Measurements from ENCODE around the gene LIN7C. TPM values are rescaled to one million over a fixed set of nuclear protein-coding genes. Genes with fewer than 3 reads are reported as not detected.

The LIN7C gene
- total and polyA plus RNA-seq, 9 of the 15 experiments (the other 6 are each of a cell fraction or from before 2014, with no cell fraction given): 10.8 to 52.7 (median 21.5) TPM

DNA sequence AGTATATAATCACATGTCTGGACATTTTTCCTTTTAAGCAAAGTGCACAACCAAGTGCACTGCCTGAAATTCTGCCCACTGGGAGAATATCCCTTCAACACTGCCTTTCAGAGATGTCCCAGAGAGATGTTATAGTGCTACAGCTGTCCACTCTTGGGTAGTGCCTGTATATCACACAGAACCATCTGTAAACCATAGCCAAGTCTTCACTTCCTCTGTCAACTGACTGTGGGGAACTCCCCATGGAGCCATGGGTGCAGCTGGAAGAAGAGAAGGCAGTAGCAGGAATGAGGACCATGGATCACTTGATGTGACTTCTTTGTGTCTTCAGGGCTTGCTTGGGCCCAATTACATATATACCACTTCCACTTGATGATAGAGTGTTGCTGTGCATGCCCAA, 44.6 kb upstream of the LIN7C start (continued):
- TF ChIP-seq, protein P1, sequence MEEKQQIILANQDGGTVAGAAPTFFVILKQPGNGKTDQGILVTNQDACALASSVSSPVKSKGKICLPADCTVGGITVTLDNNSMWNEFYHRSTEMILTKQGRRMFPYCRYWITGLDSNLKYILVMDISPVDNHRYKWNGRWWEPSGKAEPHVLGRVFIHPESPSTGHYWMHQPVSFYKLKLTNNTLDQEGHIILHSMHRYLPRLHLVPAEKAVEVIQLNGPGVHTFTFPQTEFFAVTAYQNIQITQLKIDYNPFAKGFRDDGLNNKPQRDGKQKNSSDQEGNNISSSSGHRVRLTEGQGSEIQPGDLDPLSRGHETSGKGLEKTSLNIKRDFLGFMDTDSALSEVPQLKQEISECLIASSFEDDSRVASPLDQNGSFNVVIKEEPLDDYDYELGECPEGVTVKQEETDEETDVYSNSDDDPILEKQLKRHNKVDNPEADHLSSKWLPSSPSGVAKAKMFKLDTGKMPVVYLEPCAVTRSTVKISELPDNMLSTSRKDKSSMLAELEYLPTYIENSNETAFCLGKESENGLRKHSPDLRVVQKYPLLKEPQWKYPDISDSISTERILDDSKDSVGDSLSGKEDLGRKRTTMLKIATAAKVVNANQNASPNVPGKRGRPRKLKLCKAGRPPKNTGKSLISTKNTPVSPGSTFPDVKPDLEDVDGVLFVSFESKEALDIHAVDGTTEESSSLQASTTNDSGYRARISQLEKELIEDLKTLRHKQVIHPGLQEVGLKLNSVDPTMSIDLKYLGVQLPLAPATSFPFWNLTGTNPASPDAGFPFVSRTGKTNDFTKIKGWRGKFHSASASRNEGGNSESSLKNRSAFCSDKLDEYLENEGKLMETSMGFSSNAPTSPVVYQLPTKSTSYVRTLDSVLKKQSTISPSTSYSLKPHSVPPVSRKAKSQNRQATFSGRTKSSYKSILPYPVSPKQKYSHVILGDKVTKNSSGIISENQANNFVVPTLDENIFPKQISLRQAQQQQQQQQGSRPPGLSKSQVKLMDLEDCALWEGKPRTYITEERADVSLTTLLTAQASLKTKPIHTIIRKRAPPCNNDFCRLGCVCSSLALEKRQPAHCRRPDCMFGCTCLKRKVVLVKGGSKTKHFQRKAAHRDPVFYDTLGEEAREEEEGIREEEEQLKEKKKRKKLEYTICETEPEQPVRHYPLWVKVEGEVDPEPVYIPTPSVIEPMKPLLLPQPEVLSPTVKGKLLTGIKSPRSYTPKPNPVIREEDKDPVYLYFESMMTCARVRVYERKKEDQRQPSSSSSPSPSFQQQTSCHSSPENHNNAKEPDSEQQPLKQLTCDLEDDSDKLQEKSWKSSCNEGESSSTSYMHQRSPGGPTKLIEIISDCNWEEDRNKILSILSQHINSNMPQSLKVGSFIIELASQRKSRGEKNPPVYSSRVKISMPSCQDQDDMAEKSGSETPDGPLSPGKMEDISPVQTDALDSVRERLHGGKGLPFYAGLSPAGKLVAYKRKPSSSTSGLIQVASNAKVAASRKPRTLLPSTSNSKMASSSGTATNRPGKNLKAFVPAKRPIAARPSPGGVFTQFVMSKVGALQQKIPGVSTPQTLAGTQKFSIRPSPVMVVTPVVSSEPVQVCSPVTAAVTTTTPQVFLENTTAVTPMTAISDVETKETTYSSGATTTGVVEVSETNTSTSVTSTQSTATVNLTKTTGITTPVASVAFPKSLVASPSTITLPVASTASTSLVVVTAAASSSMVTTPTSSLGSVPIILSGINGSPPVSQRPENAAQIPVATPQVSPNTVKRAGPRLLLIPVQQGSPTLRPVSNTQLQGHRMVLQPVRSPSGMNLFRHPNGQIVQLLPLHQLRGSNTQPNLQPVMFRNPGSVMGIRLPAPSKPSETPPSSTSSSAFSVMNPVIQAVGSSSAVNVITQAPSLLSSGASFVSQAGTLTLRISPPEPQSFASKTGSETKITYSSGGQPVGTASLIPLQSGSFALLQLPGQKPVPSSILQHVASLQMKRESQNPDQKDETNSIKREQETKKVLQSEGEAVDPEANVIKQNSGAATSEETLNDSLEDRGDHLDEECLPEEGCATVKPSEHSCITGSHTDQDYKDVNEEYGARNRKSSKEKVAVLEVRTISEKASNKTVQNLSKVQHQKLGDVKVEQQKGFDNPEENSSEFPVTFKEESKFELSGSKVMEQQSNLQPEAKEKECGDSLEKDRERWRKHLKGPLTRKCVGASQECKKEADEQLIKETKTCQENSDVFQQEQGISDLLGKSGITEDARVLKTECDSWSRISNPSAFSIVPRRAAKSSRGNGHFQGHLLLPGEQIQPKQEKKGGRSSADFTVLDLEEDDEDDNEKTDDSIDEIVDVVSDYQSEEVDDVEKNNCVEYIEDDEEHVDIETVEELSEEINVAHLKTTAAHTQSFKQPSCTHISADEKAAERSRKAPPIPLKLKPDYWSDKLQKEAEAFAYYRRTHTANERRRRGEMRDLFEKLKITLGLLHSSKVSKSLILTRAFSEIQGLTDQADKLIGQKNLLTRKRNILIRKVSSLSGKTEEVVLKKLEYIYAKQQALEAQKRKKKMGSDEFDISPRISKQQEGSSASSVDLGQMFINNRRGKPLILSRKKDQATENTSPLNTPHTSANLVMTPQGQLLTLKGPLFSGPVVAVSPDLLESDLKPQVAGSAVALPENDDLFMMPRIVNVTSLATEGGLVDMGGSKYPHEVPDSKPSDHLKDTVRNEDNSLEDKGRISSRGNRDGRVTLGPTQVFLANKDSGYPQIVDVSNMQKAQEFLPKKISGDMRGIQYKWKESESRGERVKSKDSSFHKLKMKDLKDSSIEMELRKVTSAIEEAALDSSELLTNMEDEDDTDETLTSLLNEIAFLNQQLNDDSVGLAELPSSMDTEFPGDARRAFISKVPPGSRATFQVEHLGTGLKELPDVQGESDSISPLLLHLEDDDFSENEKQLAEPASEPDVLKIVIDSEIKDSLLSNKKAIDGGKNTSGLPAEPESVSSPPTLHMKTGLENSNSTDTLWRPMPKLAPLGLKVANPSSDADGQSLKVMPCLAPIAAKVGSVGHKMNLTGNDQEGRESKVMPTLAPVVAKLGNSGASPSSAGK (IDR thresholded peaks at IDR 0.05): no peak
- no peak for TF ChIP-seq HNRNPL (IDR thresholded peaks at IDR 0.05; ENCODE audit: low read depth, low read length)
- TF ChIP-seq, protein P2, sequence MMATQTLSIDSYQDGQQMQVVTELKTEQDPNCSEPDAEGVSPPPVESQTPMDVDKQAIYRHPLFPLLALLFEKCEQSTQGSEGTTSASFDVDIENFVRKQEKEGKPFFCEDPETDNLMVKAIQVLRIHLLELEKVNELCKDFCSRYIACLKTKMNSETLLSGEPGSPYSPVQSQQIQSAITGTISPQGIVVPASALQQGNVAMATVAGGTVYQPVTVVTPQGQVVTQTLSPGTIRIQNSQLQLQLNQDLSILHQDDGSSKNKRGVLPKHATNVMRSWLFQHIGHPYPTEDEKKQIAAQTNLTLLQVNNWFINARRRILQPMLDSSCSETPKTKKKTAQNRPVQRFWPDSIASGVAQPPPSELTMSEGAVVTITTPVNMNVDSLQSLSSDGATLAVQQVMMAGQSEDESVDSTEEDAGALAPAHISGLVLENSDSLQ (IDR thresholded peaks at IDR 0.05): no peak
